AG09309 (cell line): Measurements from ENCODE around the gene SERINC2.

ENCODE experiments used
- DNase-seq: peaks from one replicate; pipeline ENCODE4 v3.0.0-alpha.2; 2010; ENCODE audit warnings: low read depth
- H3K4me3 ChIP-seq: 2 replicates; pipeline ENCODE4 v1.5.1; 2011; ENCODE audit warnings: mild to moderate bottlenecking, low read depth, low read length, moderate library complexity; ENCODE audit not compliant: control insufficient read depth
- CTCF ChIP-seq: IDR thresholded peaks from 2 replicates; pipeline ENCODE4 v1.5.1; 2011; ENCODE audit warnings: mild to moderate bottlenecking, low read depth, low read length, inconsistent platforms; ENCODE audit not compliant: insufficient read depth, control insufficient read depth; ENCODE audit errors: missing control alignments

The SERINC2 gene

GRCh38 chr1:31371121-31371959 is 41.7 kb upstream of the SERINC2 start:
- no peak for TF ChIP-seq CTCF
- no peak for DNase-seq
- no peak overlapping the region for H3K4me3 ChIP-seq

GRCh38 chr1:31372051-31372450 is 41.0 kb upstream of the SERINC2 start:
- H3K4me3 ChIP-seq: no peak overlapping the region
- TF ChIP-seq CTCF: no peak
- DNase-seq: no peak

- peak overlapping the region; percentile 48 for H3K4me3 ChIP-seq
- no peak for TF ChIP-seq CTCF
- no peak for DNase-seq
Measured at GRCh38 chr1:31372751-31373055, 40.3 kb upstream of the SERINC2 start.

GRCh38 chr1:31373056-31373896 is 39.7 kb upstream of the SERINC2 start, which contains the start of gene FABP3:
FABP3 (minus strand) TSS chr1:31373076; CDS start chr1:31373014, 62 bp downstream.
- no peak for DNase-seq
- peak within 1 kb of the TSS; percentile 48 for H3K4me3 ChIP-seq
- TF ChIP-seq CTCF: no peak

- TF ChIP-seq CTCF: no peak
- DNase-seq: no peak
- H3K4me3 ChIP-seq: no peak overlapping the region
Measured at GRCh38 chr1:31373897-31374486, 39.0 kb upstream of the SERINC2 start.

- no peak for DNase-seq
- TF ChIP-seq CTCF: no peak
- no peak overlapping the region for H3K4me3 ChIP-seq
Measured at GRCh38 chr1:31374511-31375196, 38.4 kb upstream of the SERINC2 start.
